ENCODE measurements around the gene ZNF18. TPM values are rescaled to one million over a fixed set of nuclear protein-coding genes. Genes with fewer than 3 reads are reported as not detected.
"Not testable (repeated sequence)": the region's sequence is repeated elsewhere in the genome, so short reads cannot be mapped to it uniquely, and the experiment has no call there.

Gene ZNF18
- total RNA-seq, 2 experiments from 2014 or later = 9.7 to 12.6 TPM

DNA sequence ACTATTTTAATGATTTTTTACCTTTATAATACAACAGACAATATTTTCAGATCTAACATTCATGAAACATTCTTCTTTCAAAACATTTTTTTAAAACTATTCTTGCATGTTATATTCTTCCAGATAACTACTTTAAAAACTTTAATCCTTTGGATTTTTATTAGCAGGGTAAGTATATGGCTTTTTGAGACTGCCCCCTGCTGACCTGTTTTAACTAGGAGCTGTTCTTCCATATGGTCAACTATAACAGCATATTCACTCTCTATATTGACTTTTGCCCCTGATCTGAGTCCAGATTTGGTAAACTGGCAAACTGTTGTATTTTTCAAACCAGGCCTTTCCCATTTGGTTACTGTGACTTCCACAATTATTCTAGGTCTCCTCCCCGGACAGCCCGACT lies 16.5 kb downstream of the ZNF18 start:
- no peaks in the 10 kb centered on the region for H3K4me1 Mint-ChIP-seq
- H3K27me3 Mint-ChIP-seq = no peaks in the 10 kb centered on the region
- H3K27ac Mint-ChIP-seq = no peak overlapping the region
- no peaks in the 10 kb centered on the region for H3K9me3 Mint-ChIP-seq
- POLR2A ChIA-PET = interaction anchor here (0.9 to 2.2 kb wide), 2 partner anchors 16 to 40 kb away, joined by 3 to 9 read pairs; partner anchors contain the start of genes MAP2K4 and ZNF18
- DNase-seq = no peak
- H3K36me3 Mint-ChIP-seq (ENCODE audit: low read depth) = peaks cover 52% of the 10 kb centered on the region
- no peak overlapping the region for H3K4me3 Mint-ChIP-seq
- CTCF ChIA-PET = no interaction called here

- Mint-ChIP-seq H3K36me3 (ENCODE audit: low read depth) (peaks cover 52% of the 10 kb centered on the region), H3K27ac (no peak overlapping the region), H3K4me3 (no peak overlapping the region), H3K9me3 (no peaks in the 10 kb centered on the region), H3K4me1 (no peaks in the 10 kb centered on the region), H3K27me3 (no peaks in the 10 kb centered on the region)
- no peak for DNase-seq
- CTCF ChIA-PET = no interaction called here
- POLR2A ChIA-PET = interaction anchor here (2.2 kb wide), 1 partner anchor 17 kb away, joined by 9 read pairs; the partner anchor contains the start of gene ZNF18
Observed at GRCh38 chr17:11979795-11980194, 17.5 kb downstream of the ZNF18 start.

DNA sequence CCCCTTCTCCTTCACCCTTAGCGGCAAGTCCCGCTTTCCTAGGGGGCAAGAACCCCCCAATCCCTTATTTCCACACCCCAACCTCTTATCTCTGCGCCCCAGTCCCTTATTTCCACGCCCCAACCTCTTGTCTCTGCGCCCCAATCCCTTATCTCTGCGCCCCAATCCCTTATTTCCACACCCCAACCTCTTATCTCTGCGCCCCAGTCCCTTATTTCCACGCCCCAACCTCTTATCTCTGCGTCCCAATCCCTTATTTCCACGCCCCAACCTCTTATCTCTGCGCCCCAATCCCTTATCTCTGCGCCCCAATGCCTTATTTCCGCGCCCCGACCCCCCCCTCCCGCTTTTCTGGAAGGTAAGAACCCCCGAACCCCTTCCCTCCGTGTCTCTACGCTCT lies 24.5 kb downstream of the ZNF18 start:
- Mint-ChIP-seq H3K36me3 (ENCODE audit: low read depth) (peaks cover 12% of the 10 kb centered on the region), H3K9me3 (peaks cover 17% of the 10 kb centered on the region)
- H3K4me3 Mint-ChIP-seq, H3K4me1 Mint-ChIP-seq, H3K27ac Mint-ChIP-seq, POLR2A ChIA-PET, DNase-seq, CTCF ChIA-PET, H3K27me3 Mint-ChIP-seq: not testable (repeated sequence)

- DNase-seq = no peak
- peaks cover 34% of the 10 kb centered on the region for H3K9me3 Mint-ChIP-seq
- no peaks in the 10 kb centered on the region for H3K4me1 Mint-ChIP-seq
- H3K36me3 Mint-ChIP-seq (ENCODE audit: low read depth) = peaks cover 2% of the 10 kb centered on the region
- H3K4me3 Mint-ChIP-seq = no peak overlapping the region
- CTCF ChIA-PET = no interaction called here
- no peaks in the 10 kb centered on the region for H3K27me3 Mint-ChIP-seq
- POLR2A ChIA-PET = no interaction called here
- H3K27ac Mint-ChIP-seq = no peak overlapping the region
Observed at GRCh38 chr17:11969565-11969964, 27.7 kb downstream of the ZNF18 start.

DNA sequence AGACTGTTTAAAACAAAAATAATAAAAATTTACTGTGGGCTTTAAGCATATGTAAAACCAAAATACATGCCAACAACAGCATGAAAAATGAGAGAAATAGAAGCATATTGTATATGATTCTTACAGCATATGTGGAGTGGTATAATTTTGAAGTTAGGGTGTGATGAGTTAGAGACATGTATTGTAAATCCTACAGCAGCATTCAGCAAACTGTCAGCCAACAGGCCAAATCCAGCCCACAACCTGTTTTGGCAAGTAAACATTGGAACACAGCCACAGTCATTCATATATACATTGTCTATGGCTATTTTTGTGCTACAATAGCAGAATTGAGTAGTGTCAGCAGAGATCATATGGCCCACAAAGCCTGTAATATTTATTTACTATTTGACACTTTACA lies 42.3 kb downstream of the ZNF18 start:
- DNase-seq = no peak
- Mint-ChIP-seq H3K9me3 (peaks cover 4% of the 10 kb centered on the region), H3K4me3 (no peak overlapping the region), H3K4me1 (no peaks in the 10 kb centered on the region), H3K27ac (no peak overlapping the region), H3K36me3 (ENCODE audit: low read depth) (no peaks in the 10 kb centered on the region), H3K27me3 (no peaks in the 10 kb centered on the region)
- ChIA-PET POLR2A (no interaction called here), CTCF (no interaction called here)

GRCh38 chr17:11953924-11954323 lies 43.4 kb downstream of the ZNF18 start:
- Mint-ChIP-seq H3K9me3 (peaks cover 4% of the 10 kb centered on the region), H3K4me3 (no peak overlapping the region), H3K27ac (no peak overlapping the region), H3K36me3 (ENCODE audit: low read depth) (no peaks in the 10 kb centered on the region), H3K4me1 (no peaks in the 10 kb centered on the region), H3K27me3 (no peaks in the 10 kb centered on the region)
- CTCF ChIA-PET = interaction anchor here (0.7 kb wide), 1 partner anchor 50 kb away, joined by 3 read pairs; no protein-coding TSS in a partner anchor
- POLR2A ChIA-PET = no interaction called here
- no peak for DNase-seq

DNA sequence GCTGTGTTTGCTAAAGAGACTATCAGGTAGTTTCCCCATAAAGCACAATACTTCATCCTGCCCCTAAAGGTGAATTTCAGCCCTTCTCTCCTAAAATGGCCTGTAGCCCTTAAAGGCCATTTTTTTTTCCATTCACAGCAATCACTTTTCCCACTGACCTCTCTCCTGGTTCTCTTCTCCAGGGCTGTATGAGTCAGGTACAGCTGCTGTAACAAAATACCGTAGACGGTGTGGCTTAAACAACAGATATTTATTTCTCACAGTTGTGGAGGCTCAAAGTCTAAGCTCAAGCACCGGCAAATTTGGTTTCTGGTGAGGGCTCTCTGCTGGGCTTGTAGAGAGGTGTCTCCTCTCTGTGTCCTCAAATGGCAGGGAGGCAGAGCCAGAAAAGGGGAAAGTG lies 44.7 kb downstream of the ZNF18 start:
- no peak overlapping the region for H3K27ac Mint-ChIP-seq
- H3K4me3 Mint-ChIP-seq = no peak overlapping the region
- no peaks in the 10 kb centered on the region for H3K27me3 Mint-ChIP-seq
- ChIA-PET CTCF (interaction anchor here (0.6 kb wide), 1 partner anchor 1470 kb away, joined by 3 read pairs; no protein-coding TSS in a partner anchor), POLR2A (no interaction called here)
- no peak for DNase-seq
- no peaks in the 10 kb centered on the region for H3K36me3 Mint-ChIP-seq (ENCODE audit: low read depth)
- no peaks in the 10 kb centered on the region for H3K4me1 Mint-ChIP-seq
- peaks cover 4% of the 10 kb centered on the region for H3K9me3 Mint-ChIP-seq

DNA sequence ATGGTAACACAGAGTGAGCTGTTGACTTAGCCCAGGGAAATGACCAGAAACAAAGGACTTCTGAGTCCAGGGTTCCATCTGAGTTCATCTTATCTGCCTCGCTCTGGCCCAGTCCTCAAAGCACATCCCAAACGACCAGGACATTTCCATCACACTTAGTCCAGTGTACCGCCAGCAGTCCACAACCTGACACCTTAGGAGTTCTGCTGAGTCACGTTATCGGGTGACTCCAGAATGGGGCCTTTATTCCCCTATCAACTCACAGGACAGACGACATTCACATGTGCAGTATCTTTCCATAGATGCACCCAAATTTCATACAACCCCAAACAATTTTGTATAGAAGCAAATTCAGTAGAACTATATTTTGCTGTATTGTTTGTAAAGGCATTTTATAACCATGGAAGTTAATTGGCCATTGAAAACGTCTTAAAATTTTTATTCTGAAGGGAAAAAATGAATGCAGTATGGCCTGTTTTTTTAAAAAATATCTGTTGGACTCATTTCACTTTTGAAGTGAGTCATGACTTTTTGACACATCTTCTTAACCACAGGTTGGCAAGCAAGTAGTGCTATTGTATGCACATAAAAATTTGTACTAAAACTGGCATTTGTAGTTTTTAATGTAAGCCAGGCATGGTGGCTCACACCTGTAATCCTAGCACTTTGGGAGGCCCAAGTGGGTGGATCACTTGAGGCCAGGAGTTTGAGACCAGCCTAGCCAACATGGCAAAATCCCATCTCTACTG lies 46.3 kb downstream of the ZNF18 start:
- ChIA-PET POLR2A (no interaction called here), CTCF (no interaction called here)
- H3K27me3 Mint-ChIP-seq = no peaks in the 10 kb centered on the region
- H3K27ac Mint-ChIP-seq = no peak overlapping the region
- H3K4me1 Mint-ChIP-seq = no peaks in the 10 kb centered on the region
- no peak for DNase-seq
- H3K9me3 Mint-ChIP-seq = peaks cover 4% of the 10 kb centered on the region
- H3K4me3 Mint-ChIP-seq = no peak overlapping the region
- no peaks in the 10 kb centered on the region for H3K36me3 Mint-ChIP-seq (ENCODE audit: low read depth)

- H3K9me3 Mint-ChIP-seq; H3K4me3 Mint-ChIP-seq; H3K4me1 Mint-ChIP-seq; H3K27me3 Mint-ChIP-seq; CTCF ChIA-PET; POLR2A ChIA-PET; H3K36me3 Mint-ChIP-seq (ENCODE audit: low read depth); DNase-seq; H3K27ac Mint-ChIP-seq: not testable (repeated sequence)
Observed at GRCh38 chr17:11949571-11949970, 47.7 kb downstream of the ZNF18 start.

DNA sequence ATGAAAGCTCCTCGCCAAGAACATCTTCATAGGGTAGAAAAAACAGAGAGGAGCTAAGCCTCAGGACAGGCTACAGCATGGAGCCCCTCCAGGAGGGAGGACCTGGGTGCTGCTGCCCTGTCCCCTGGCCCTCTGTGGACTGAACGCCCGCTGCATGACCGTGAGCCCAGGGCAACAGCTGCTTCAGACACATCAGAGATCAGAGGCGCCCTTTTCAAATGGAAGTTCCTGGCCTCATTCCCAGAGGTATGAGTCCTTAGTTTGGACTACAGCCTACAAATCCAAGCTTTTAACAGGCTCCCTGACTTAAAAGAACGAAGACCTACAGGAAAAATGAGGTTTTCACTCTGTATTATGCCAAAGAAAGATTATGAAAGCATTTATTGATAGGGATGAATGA lies 48.5 kb downstream of the ZNF18 start:
- Mint-ChIP-seq H3K27ac (no peak overlapping the region), H3K27me3 (no peaks in the 10 kb centered on the region), H3K36me3 (ENCODE audit: low read depth) (no peaks in the 10 kb centered on the region), H3K4me3 (no peak overlapping the region), H3K9me3 (no peaks in the 10 kb centered on the region), H3K4me1 (no peaks in the 10 kb centered on the region)
- CTCF ChIA-PET = no interaction called here
- no peak for DNase-seq
- POLR2A ChIA-PET = no interaction called here

- H3K27me3 Mint-ChIP-seq = no peaks in the 10 kb centered on the region
- CTCF ChIA-PET = no interaction called here
- no peak for DNase-seq
- no peaks in the 10 kb centered on the region for H3K9me3 Mint-ChIP-seq
- H3K27ac Mint-ChIP-seq = no peak overlapping the region
- no peak overlapping the region for H3K4me3 Mint-ChIP-seq
- POLR2A ChIA-PET = no interaction called here
- no peaks in the 10 kb centered on the region for H3K36me3 Mint-ChIP-seq (ENCODE audit: low read depth)
- no peaks in the 10 kb centered on the region for H3K4me1 Mint-ChIP-seq
Observed at GRCh38 chr17:11944587-11944986, 52.7 kb downstream of the ZNF18 start.

DNA sequence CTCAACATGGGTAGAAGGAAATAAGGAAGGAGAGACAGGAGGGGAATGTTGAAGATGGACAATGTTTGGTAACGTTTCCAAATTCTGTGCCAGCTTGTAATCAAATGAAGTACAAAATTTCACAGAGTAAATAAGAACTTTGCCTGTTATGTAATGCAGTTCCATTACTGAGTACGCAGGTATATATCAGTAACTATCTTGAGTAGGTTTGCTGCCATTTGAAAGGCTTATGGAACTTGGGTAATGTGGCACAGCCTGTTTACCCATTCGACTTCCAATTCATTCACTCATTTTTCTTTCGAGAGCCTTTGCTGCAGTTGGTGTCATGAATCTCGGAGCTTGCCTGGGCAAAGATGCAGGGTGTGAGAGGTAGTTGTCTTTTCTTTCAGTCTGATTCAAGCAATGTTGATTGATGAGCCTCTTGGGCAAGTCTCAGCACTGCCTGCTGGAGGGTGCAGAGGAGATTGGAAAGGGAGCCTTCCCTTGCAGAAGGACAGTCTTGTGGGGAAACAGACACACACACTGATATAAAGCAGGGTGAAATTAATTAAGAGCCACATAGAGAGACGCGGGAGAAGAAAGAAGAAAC lies 53.4 kb downstream of the ZNF18 start:
- ChIA-PET CTCF (no interaction called here), POLR2A (no interaction called here)
- no peak for DNase-seq
- Mint-ChIP-seq H3K9me3 (no peaks in the 10 kb centered on the region), H3K27me3 (no peaks in the 10 kb centered on the region), H3K27ac (no peak overlapping the region), H3K36me3 (ENCODE audit: low read depth) (no peaks in the 10 kb centered on the region), H3K4me3 (no peak overlapping the region), H3K4me1 (no peaks in the 10 kb centered on the region)

DNA sequence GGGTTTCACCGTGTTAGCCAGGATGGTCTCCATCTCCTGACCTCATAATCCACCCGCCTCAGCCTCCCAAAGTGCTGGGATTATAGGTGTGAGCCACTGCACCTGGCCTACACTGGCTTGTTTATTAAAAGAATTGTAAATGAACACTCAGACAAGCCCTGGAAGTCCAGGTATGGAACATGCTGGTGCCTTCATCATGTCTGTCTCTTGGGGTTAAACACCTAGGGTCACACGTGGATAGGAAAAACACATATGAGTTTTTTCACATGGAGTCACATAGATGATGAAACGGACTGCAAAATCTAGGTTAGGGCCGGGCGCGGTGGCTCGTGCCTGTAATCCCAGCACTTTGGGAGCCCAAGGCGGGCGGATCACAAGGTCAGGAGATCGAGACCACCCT lies 54.2 kb downstream of the ZNF18 start:
- POLR2A ChIA-PET; H3K9me3 Mint-ChIP-seq; H3K27ac Mint-ChIP-seq; CTCF ChIA-PET; H3K4me3 Mint-ChIP-seq; H3K27me3 Mint-ChIP-seq; DNase-seq; H3K4me1 Mint-ChIP-seq; H3K36me3 Mint-ChIP-seq (ENCODE audit: low read depth): not testable (repeated sequence)

DNA sequence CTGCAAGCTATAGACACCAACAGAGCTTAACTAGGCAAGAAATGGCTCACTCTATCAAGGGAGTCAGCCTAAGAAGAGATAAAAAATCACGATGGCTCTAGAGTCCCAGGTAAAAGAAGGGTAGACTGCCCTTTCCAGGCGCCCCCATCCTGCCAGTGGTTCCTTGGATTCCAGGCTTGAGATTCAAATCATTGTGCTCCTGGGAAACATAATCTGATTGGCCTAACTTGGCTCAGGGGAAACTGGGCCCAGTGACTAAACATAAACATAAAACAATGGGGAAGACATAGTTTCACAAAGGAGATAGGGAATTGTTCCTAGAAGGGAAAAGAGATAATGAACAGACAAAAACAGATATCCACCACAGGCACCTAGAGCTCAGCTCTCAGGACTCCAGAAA lies 56.4 kb downstream of the ZNF18 start:
- Mint-ChIP-seq H3K9me3 (no peaks in the 10 kb centered on the region), H3K4me3 (no peak overlapping the region), H3K27ac (no peak overlapping the region), H3K36me3 (ENCODE audit: low read depth) (no peaks in the 10 kb centered on the region), H3K4me1 (no peaks in the 10 kb centered on the region), H3K27me3 (no peaks in the 10 kb centered on the region)
- ChIA-PET CTCF (no interaction called here), POLR2A (interaction anchor here (1.5 kb wide), 1 partner anchor 57 kb away, joined by 5 read pairs; the partner anchor contains the start of gene ZNF18)
- no peak for DNase-seq
